Activated CD8-positive, alpha-beta memory T cell treated with anti-CD3 and anti-CD28 coated beads, Interleukin-2, amount 50 U/mL, for 24 hours (primary cell): Measurements from ENCODE around the gene PDXK.

Experiments used
- DNase-seq: peaks from one replicate; pipeline ENCODE4 v3.0.0-alpha.2; 2020; ENCODE audit errors: extremely low read depth

Gene PDXK

DNA sequence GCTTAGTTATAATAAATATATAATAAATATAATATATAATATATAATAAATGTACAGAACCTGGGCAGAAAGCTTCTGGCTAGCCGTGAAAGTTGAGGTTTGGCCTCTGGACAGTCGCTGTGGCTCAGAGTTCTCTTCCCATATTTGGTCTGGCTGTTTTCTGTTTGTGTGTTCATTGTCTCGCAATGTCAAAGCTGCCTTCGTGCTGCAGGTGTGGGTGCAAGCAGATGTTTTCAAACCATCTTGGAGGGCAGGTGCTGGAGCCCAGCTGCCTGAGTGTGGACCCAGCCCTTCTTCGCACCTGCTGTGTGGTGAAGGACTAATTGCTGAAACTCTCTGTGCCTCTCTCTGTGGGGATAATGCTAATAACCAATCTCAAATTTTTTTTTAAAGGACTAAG is 60.7 kb downstream of the PDXK start:
- no peak for DNase-seq

DNA sequence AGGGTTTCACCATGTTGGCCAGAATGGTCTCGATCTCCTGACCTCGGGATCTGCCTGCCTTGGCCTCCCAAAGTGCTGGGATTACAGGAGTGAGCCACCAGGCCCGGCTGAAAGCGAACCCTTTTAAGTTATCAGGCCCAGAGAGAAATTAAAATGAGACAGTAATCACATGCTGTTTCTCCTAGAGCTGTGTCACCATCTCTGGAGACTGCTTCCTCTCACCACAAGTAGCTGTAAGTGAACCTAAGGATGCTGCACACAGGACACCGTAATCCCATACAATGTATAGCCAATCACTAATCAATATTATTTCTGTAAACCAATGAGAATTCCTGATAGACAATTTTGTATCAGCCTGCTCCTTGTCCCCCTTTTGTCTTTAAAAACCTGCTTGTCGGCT is 62.9 kb downstream of the PDXK start:
- DNase-seq = no peak

DNA sequence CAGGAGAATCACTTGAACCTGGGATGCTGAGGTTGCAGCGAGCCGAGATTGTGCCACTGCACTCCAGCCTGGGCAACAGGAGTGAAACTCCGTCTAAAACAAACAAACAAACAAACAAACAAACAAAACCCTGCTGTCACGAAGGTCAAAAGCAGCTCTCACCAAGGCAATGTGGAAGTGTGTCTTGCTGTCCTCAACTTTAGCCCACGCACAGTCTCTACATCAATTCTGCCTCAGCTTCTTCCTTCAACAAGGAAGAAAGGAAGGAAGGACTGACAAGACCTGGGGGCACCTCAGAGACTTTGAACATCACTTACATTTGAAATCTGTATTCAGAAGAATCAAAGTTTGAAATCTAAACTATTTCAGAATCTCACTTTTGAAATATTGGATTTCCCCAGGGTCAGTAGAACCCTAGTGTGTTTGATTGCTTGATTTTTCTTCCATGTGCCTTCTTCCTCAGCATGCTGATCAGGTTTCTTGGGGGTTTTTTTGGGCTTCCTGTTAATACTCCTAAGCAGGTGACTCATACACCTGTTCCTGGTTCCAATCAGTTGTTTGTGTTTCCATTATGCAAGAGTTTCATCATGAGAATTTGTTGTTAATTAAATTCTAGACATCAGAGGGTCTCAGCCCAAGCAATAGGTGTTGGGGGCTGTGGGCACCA is 63.6 kb downstream of the PDXK start:
- no peak for DNase-seq

DNA sequence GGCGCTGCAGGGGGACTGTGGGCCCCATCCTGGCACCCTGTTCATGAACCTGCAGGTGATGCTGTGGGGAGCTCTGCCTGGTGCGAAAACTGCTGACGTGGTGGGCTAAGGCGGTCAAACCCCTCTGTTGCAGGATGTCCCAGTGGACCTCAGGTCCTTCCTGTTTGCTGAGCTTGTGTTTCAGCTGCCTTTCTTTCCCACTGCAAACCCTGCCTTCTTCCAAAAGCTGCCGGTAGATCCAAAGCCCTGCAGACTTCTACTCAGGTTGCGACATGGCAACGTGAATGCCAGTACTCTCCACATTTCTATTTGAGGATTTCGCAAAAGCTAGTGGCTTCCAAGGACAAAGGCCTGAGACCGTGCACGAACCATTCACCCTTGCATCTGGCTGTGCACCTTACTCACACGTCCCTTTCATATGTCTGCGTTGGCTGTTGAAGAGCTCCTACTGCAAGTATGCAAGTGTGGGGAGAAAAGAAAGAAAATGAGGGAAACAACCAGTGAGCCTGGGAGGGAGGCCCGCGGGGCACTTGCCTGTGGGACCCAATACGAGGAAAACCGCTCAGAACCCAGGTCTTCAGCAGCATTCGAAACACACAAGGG is 64.3 kb downstream of the PDXK start:
- no peak for DNase-seq

DNA sequence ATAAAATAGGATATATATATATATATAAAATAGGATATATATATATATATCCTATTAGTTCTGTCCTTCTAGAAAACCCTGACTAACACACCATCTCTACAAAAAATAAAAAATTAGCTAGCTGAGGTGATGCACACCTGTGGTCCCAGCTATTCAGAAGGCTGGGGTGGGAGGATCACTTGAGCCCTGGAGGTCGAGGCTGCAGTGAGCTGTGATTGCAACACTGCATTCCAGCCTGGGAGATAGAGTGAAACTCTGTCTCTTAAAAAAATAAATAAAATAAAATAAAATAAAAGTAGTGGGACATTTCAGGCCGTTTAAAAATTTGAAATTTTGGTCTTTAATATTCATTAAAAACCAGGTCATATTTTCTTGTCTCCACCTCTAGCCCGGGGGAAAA is 66.2 kb downstream of the PDXK start:
- DNase-seq = no peak

DNA sequence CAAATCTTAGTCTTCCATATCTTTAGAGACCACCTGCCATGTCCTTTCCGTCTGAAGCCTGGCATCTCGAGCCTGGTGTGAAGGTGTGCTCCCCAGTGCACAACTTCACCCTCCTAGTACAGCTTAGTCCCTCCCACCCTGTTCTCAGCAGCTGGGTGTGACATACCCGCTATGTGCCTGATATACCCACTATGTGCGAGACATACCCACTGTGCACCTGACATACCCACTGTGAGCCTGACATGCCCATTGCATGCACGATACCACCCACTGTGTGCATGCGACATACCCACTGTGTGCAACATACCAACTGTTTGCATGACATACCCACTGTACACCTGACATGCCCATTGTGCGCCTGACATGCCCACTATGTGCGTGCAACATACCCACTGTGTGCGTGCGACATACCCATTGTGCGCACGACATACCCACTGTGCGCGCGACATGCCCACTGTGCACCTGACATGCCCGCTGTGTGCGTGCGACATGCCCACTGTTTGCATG is 67.4 kb downstream of the PDXK start:
- no peak for DNase-seq

DNA sequence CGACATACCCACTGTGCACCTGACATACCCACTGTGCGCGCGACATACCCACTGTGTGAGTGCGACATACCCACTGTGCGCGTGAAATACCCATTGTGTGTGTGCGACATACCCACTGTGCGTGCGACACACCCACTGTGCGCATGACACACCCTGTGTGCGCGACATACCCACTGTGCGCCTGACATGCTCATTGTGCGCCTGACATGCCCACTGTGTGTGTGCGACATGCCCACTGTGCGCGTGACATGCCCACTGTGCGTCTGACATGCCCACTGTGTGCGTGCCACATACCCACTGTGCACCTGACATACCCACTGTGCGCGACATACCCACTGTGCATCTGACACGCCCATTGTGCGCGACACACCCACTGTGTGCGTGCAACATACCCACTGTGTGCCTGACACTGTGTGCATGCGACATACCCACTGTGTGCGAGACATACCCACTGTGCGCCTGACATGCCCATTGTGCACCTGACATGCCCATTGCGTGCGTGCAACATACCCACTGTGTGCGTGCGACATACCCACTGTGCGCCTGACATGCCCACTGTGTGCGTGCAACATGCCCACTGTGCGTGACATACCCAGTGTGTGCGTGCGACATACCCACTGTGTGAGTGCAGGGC is 68.0 kb downstream of the PDXK start:
- DNase-seq = no peak

DNA sequence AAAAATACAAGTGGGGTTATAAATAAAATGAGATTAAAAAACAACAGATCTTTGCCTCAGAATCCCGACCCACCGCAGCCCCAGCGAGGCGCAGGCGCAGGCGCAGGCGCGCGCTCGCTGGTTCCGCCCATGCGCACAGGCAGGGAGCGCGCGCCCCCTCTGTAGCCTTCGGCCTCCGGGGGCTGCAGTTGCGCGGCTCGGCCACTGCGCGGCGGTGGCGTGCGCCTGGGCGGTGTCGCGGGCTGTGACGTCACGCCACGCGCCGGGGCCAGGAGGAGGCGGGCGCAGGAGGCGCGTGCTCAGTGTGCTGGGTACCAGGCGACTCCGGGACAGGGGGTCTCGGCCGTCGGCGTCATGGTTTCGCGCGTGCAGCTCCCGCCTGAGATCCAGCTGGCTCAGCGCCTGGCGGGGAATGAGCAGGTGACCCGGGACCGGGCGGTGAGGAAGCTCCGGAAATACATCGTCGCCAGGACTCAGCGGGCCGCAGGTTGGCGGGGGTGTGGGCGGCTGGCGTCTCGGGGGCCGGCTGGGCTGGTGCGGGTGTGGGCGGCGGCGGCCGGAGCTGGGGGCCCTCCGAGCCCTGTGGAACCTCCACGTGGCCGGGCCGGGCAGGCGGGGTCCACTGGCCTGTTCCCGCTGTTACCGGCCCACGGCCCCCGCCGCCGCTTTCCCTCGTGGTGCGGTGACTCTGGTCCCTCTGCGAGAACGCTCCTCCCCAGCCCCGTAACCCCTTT is 70.5 kb downstream of the PDXK start, which contains the start of gene RRP1:
Gene RRP1, plus strand, starts transcription at position 302 of the 734 bp plus-strand sequence. Its CDS starts 53 bp downstream, at position 355.
- DNase-seq = peak; percentile 70

DNA sequence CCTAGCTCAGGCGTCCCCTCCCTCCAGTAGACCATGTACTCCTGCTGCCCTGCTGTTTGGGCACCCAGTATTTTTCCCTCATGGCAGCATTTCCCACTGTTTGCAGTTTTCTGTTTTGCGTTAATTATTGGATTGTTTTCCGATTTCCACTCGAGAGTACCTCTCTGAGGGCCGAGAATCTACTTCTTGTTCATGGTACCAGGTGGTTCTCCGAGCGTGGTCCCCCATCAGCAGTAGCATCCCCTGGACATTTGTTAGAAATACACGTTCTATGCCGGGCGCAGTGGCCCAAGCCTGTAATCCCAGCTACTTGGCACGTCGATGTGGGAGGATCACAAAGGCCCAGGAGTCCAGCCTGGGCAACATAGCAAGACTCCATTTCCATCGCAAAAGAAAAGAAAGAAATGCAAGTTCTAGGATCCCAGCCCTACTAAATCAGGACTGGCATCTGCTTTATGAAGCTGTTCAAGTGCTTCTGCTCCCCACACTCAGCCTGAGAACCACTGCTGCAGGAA is 71.1 kb downstream of the PDXK start:
- no peak for DNase-seq

DNA sequence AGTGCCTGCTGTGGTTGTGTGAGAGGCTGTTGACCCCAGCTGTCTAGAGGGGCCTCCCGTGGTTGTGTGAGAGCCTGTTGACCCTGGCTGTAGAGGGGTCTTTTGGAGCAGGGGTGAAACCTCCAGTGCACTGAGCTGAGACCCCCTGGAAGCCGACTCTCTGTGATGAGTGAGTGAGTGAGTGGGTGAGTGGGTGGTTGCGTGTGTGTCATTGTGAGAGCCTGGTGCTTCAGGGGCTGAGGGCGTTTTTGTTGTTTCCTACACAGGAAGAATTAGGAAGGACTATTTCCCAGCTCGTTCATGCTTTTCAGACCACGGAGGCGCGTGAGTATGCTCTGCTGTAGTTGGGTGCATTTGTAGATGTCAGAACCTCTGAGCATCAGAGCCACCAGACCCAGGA is 73.5 kb downstream of the PDXK start:
- no peak for DNase-seq

DNA sequence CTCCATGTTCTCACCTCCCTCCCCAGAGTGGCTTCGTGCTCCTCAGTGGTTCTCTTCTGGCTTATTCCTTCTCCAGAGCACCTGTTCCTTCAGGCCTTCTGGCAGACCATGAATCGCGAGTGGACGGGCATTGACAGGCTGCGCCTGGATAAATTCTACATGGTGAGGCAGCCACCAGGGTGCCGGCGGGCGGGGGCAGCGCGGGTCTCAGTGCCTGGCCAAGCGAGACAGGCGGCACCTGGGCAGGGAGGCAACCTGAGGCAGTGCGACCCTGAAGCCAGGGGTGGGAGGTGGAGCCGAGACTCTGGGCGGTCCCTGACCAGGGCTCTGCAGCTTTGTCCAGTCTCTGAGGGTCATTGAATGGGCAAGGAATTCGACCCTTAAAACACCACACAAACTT is 74.3 kb downstream of the PDXK start:
- no peak for DNase-seq

DNA sequence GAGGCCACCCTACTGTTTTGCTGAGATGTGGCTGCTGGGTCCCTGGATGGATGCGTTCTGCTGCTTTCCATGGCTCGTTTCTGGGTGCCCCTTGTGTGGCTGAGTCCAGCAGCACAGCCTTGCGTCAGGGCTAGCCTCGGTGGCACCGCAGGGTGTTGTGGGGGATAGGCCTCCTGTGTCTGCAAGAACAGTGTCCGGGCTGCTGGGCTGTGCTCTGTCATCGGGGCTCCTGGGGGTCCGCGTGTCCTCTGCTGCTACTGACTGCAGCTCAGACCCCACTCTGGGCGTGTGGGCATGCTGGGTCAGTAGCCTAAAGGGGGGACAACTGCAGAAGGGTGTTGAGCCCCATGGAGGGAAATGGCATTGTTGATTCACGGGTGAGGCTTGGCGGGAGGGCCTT is 75.4 kb downstream of the PDXK start:
- DNase-seq = no peak

DNA sequence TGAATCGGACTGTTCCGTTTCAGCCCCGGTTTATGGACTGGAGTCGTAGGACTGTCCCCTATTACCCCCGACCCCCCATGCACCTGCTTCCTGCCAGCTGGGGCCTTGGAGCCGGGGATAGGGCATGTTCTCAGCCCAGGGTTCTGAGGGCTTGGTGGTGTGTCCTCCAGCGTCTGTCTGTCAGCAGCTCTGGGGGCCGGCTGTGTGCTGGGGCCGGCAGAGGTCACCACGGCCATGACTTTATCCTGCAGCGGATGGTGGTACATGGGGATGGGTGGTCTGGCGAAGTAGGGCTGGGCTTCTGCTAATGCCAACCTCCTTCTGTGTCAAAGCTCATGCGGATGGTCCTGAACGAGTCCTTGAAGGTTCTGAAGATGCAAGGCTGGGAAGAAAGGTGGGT is 75.9 kb downstream of the PDXK start:
- no peak for DNase-seq

DNA sequence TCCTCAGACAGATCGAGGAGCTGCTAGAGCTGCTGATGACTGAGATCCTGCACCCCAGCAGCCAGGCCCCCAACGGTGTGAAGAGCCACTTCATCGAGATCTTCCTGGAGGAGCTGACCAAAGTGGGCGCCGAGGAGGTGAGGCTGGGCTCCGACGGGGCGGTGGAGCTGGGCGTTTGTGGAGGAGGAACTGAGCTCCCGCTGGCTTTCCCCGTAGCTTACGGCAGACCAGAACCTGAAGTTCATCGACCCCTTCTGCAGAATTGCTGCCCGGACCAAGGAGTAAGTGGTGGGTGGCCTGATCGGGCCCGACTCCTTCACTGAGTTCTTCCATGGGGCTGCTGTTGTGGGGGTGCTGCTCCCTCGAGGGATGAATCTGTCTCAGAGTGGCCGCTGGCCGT is 78.5 kb downstream of the PDXK start:
- no peak for DNase-seq

DNA sequence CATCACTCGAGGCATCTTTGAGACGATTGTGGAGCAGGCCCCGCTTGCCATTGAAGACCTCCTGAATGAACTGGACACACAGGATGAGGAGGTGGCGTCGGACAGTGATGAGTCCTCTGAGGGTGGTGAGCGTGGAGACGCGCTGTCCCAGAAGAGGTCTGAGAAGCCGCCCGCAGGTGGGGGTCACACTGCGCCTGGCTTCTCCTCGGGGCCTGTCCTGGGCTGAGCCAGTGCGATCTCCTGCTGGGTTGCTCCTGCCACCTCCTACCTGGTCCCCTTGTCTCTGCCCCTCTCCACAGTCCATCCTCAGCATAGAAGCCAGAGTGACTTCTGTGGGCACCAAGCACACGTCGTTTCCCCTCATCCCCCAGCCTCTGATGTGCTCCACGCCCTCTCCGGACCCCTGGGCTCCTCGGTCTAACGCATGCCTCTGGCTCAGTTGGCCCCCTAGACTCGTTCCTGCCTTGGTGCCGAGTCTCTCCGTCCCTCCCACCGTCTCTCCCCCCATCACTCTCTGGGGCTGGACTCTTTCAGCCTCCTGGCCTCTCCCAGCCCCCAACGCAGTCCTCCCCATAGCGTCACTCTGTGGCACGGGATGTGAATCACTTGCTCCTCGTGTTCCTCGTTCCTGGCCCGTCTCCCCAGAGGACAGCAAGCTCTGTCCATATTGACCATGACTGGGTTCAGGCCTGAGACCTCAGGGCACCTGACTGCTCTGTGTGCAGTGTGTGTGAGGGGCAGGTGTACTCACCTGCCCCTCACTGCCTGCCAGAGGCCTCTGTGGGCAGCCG is 79.2 kb downstream of the PDXK start:
- no peak for DNase-seq

DNA sequence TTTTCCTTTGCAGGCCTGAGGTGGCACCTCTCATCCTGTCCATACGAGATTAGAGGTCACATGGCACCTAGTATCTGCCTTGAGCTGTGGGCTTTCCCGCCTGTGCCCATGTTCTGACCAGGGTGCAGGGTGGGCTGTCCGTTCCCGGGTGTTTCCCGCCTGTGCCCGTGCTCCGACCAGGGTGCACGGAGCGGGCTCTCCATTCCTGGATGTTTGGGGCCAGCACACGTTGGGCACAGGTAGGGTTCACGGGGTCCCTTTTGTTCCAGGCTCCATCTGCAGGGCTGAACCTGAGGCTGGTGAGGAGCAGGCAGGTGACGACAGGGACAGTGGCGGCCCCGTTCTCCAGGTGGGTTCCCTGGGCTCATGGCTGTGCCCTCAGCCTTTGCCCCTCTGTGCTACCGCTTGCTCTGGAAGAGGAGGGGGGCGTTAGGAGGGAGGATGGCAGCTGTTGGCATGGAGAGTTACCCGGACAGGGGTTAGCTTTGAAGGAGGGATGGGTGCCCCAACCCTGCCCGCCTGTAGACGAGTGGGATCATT is 80.4 kb downstream of the PDXK start:
- no peak for DNase-seq

DNA sequence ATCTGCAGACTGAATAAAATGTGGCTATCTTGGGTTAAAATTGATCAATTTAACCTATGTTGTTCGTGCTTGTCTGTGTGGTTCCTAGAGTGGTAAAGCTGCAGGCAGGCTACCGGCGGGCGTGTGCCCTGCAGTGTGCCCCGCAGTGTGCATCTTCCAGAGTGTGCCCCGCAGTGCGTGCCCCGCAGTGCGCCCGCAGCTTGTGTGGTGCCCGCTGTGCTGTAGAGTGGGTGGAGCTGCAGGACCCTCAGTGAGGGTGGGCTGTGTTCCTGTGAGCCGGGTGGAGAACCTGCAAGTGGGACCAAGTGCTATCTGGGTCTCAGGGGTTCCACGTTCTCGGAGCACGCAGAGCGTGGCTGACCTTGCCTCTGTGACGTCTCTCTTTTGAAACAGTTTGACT is 81.2 kb downstream of the PDXK start:
- no peak for DNase-seq

DNA sequence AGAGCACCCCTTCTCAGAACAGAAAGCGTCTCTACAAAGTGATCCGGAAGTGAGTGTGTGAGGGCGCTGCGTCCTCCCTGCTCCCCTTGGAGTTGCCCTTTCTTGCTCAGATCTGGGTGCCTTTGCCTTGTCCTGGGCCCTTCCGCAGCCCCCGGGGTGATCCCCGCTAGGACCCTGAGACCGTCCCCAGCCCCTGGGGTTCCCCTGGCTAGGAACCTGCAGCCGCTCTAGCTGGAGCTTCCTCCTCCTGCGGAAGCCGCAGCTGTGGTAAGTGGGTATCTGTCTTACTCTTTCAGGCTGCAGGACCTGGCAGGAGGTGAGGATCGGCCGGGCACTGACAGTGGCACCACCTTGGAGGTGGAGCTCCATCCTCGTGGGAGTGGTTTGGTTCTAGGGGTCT is 81.6 kb downstream of the PDXK start:
- DNase-seq = no peak

DNA sequence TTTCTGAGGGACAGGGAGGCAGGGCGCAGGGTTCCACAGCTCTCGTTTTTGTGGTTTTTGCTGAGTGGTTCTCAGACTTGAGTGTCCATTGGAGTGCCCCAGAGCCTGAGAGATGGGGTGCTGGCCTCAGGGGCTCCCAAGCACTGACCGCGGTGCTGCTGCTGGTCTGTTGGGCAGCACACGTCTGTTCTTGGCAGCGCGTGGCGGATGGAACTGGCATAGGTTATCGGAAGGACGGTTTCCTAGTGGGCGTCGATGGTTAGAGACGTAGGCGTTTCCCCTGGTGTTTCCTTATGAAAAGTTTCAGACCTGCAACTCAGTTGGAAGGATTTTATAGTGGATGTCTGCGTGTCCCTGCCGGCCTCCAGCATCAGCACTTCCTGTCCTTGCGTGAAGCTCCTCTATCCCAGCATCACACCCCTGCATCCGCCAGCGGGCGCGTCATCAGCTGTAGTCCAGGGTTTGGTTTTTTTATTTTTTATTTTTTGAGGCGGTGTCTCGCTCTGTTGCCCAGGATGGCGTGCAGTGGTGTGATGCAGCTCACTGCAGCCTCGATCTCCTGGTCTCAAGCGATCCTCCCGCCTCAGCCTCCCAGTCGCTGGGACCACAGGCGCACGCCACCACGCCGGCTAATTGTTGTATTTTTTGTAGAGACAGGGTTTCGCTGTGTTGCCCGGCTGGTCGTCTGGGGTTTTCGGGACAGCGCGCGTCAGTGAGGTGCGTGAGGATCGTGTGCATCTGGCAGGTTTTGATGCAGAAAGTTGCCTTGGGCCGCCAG is 82.3 kb downstream of the PDXK start:
- no peak for DNase-seq

DNA sequence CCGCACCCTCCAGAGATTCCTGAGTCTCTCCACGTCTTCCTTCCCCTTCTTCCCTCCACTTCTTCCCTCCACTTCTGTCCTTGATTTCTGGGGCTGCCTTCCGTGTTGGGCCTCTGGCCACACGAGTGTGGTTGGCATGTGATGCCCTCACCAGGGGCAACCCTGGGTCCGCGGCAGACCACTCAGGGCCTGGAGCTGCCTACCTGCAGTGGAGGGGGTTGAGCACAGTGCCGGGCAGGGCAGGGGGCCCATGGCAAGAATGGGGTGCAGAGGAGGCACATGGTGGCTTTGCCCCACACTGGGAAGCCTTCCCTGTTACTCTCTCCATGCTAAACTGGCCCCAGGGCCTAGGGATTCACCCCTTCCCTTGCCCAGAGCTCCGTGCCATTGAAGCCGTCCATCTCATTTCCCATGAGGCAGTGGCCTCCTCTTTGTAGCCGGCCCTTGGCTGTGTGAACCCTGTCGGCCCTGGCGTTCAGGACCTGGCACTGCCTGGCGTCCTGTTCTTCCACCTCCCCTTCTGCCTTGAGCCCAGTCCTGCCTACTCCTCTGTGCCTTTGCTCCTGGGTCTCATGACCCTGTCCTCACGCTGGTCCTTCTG is 83.9 kb downstream of the PDXK start:
- DNase-seq = no peak
